Measurements from ENCODE around the gene PCDHA4.

- TF ChIP-seq, protein P1, sequence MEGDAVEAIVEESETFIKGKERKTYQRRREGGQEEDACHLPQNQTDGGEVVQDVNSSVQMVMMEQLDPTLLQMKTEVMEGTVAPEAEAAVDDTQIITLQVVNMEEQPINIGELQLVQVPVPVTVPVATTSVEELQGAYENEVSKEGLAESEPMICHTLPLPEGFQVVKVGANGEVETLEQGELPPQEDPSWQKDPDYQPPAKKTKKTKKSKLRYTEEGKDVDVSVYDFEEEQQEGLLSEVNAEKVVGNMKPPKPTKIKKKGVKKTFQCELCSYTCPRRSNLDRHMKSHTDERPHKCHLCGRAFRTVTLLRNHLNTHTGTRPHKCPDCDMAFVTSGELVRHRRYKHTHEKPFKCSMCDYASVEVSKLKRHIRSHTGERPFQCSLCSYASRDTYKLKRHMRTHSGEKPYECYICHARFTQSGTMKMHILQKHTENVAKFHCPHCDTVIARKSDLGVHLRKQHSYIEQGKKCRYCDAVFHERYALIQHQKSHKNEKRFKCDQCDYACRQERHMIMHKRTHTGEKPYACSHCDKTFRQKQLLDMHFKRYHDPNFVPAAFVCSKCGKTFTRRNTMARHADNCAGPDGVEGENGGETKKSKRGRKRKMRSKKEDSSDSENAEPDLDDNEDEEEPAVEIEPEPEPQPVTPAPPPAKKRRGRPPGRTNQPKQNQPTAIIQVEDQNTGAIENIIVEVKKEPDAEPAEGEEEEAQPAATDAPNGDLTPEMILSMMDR (IDR thresholded peaks at IDR 0.05), result no peak
- TF ChIP-seq POLR2A (IDR thresholded peaks at IDR 0.05), result no peak
- TF ChIP-seq EP300 (IDR thresholded peaks at IDR 0.05), result no peak
- TF ChIP-seq POLR2AphosphoS5 (IDR thresholded peaks at IDR 0.05), result no peak
These were observed 12.1 kb upstream of the PCDHA4 start, which contains the start of gene PCDHA2 for GRCh38 chr5:140794595-140795258.

Measured in upper lobe of left lung (tissue), 4 donors.